ENCODE results near the gene PCP4L1.

The PCP4L1 gene

DNA sequence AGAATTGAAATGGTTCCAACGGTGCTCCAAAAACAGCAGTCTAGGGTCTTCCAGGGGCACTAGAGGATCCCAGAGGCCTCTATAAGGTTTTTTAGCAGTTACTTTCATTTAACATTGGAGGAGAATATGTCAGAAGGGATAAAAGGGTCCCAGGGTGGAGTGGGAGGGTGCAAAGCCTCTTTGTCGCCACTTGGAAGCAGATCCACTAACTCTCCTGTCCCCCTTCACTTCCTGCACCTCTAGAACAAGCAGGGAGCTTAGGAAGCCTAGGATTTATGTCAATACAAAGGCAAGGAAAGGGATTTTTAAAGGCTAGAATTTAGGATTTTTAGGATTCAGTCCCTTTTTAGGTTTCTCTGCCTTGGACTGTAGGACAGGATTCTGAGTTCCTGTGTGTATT lies 8.3 kb downstream of the PCP4L1 start:
- H3K36me3 ChIP-seq (ENCODE audit: control insufficient read depth in 2 of 2, insufficient read depth in 1 of 2, low read length in 2 of 2): no peaks in the 10 kb centered on the region
- TF ChIP-seq ZNF626 (tag by site-specific recombination; IDR thresholded peaks at IDR 0.05): no peak
- no peak for TF ChIP-seq KLF8 (tag by site-specific recombination; IDR thresholded peaks at IDR 0.05)
- no peak for TF ChIP-seq ZIC2 (tag by site-specific recombination; IDR thresholded peaks at IDR 0.05)
- no peak for TF ChIP-seq ZNF555 (tag by site-specific recombination; conservative IDR thresholded peaks at IDR 0.05)
- TF ChIP-seq TRIM28 (IDR thresholded peaks at IDR 0.05; ENCODE audit: borderline replicate concordance, low read length): no peak
- ChIA-PET CTCF (interaction anchor here (0.6 to 2.8 kb wide), 3 partner anchors 24 to 118 kb away, joined by 3 to 12 read pairs (median 4); no protein-coding TSS in a partner anchor), POLR2A (no interaction called here)
- H3K9me3 ChIP-seq (ENCODE audit: control insufficient read depth, insufficient read depth, low read depth, low read length): no peaks in the 10 kb centered on the region
- H3K4me1 ChIP-seq (ENCODE audit: control insufficient read depth, insufficient read depth, low read length): 0 out of 2 replicates have a peak, but pooled peaks cover 3% of the 10 kb centered on the region
- no peak overlapping the region for H3K4me3 ChIP-seq (ENCODE audit: low read depth, low read length)
- no peak overlapping the region for H3K27ac ChIP-seq (ENCODE audit: extremely low read depth, low read depth, low read length)

DNA sequence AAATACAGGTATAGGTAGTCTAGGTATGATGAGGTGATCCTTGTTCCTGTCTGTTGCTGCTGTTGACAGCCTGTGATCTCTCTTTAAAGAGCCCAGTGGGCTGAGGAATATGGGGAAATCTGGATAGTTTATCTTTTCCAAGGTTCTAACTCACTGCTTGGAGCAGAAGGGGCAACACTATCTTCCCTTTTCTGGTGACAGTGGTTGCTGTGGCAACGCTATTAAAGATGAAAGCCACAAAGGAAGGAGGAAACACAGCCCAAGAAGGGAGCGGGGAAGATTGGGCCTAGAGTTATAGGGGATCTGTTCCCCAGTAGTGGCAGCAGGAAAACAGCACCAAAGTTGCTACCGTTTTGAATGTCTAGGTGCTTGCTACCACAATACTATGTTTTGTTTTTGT lies 8.8 kb downstream of the PCP4L1 start:
- no peak for TF ChIP-seq GLI4 (tag by site-specific recombination; IDR thresholded peaks at IDR 0.05)
- TF ChIP-seq ZBTB20 (tag by site-specific recombination; IDR thresholded peaks at IDR 0.05): peak; percentile 42; the same call in 1 of the 2 replicates
- Histone ChIP-seq H3K4me1 (ENCODE audit: control insufficient read depth, insufficient read depth, low read length) (0 out of 2 replicates have a peak, but pooled peaks cover 3% of the 10 kb centered on the region), H3K9me3 (ENCODE audit: control insufficient read depth, insufficient read depth, low read depth, low read length) (no peaks in the 10 kb centered on the region), H3K27ac (ENCODE audit: extremely low read depth, low read depth, low read length) (no peak overlapping the region), H3K36me3 (ENCODE audit: control insufficient read depth in 2 of 2, insufficient read depth in 1 of 2, low read length in 2 of 2) (no peaks in the 10 kb centered on the region), H3K4me3 (ENCODE audit: low read depth, low read length) (no peak overlapping the region)
- ChIA-PET CTCF (interaction anchor here (0.6 to 2.8 kb wide), 2 partner anchors 23 to 49 kb away, joined by 4 to 12 read pairs; no protein-coding TSS in a partner anchor), POLR2A (no interaction called here)

- ChIA-PET CTCF (no interaction called here), POLR2A (no interaction called here)
- Histone ChIP-seq H3K4me1 (ENCODE audit: control insufficient read depth, insufficient read depth, low read length) (no peaks in the 10 kb centered on the region), H3K4me3 (ENCODE audit: low read depth, low read length) (no peak overlapping the region), H3K27ac (ENCODE audit: extremely low read depth, low read depth, low read length) (no peak overlapping the region), H3K36me3 (ENCODE audit: control insufficient read depth in 2 of 2, insufficient read depth in 1 of 2, low read length in 2 of 2) (no peaks in the 10 kb centered on the region), H3K9me3 (ENCODE audit: control insufficient read depth, insufficient read depth, low read depth, low read length) (no peaks in the 10 kb centered on the region)
- TF ChIP-seq ZNF510 (tag by site-specific recombination; IDR thresholded peaks at IDR 0.05; ENCODE audit: insufficient replicate concordance) (no peak), ZNF645 (tag by site-specific recombination; IDR thresholded peaks at IDR 0.05) (no peak), ZBTB48 (tag by site-specific recombination; IDR thresholded peaks at IDR 0.05) (no peak), ZNF354C (tag by site-specific recombination; IDR thresholded peaks at IDR 0.05; ENCODE audit: borderline replicate concordance, low read depth) (no peak), MYNN (tag by site-specific recombination; IDR thresholded peaks at IDR 0.05; ENCODE audit: borderline replicate concordance) (no peak), ZNF585B (tag by site-specific recombination; IDR thresholded peaks at IDR 0.05) (no peak), ZNF473 (tag by site-specific recombination; IDR thresholded peaks at IDR 0.05) (no peak), BCL11B (tag by site-specific recombination; IDR thresholded peaks at IDR 0.05; ENCODE audit: low read depth) (no peak), ZNF529 (tag by site-specific recombination; IDR thresholded peaks at IDR 0.05; ENCODE audit: insufficient replicate concordance) (no peak), ZNF571 (tag by site-specific recombination; IDR thresholded peaks at IDR 0.05) (no peak), ZNF239 (tag by site-specific recombination; IDR thresholded peaks at IDR 0.05) (no peak), ZNF776 (tag by site-specific recombination; IDR thresholded peaks at IDR 0.05; ENCODE audit: borderline replicate concordance) (no peak), ZXDB (tag by site-specific recombination; IDR thresholded peaks at IDR 0.05) (no peak), ZNF404 (tag by site-specific recombination; IDR thresholded peaks at IDR 0.05) (no peak), MEIS1 (CRISPR knock-in tag; IDR thresholded peaks at IDR 0.05; ENCODE audit: borderline replicate concordance) (no peak), ZBTB11 (tag by site-specific recombination; conservative IDR thresholded peaks at IDR 0.05; ENCODE audit: low read depth) (no peak), ZNF292 (tag by site-specific recombination; IDR thresholded peaks at IDR 0.05; ENCODE audit: borderline replicate concordance, low read depth) (no peak)
- TF ChIP-seq, protein P1, sequence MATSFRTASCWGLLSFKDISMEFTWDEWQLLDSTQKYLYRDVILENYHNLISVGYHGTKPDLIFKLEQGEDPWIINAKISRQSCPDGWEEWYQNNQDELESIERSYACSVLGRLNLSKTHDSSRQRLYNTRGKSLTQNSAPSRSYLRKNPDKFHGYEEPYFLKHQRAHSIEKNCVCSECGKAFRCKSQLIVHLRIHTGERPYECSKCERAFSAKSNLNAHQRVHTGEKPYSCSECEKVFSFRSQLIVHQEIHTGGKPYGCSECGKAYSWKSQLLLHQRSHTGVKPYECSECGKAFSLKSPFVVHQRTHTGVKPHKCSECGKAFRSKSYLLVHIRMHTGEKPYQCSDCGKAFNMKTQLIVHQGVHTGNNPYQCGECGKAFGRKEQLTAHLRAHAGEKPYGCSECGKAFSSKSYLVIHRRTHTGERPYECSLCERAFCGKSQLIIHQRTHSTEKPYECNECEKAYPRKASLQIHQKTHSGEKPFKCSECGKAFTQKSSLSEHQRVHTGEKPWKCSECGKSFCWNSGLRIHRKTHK (tag by site-specific recombination; IDR thresholded peaks at IDR 0.05): no peak
- TF ChIP-seq, protein P2, sequence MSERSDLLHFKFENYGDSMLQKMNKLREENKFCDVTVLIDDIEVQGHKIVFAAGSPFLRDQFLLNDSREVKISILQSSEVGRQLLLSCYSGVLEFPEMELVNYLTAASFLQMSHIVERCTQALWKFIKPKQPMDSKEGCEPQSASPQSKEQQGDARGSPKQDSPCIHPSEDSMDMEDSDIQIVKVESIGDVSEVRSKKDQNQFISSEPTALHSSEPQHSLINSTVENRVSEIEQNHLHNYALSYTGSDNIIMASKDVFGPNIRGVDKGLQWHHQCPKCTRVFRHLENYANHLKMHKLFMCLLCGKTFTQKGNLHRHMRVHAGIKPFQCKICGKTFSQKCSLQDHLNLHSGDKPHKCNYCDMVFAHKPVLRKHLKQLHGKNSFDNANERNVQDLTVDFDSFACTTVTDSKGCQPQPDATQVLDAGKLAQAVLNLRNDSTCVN (tag by site-specific recombination; optimal IDR thresholded peaks at IDR 0.05): no peak
Observed at GRCh38 chr1:161273402-161273801, 14.9 kb downstream of the PCP4L1 start.

Data from HEK293 (cell line).